ENCODE data around the gene RHBDL3. TPM values are rescaled to one million over a fixed set of nuclear protein-coding genes. Genes with fewer than 3 reads are reported as not detected.

The RHBDL3 gene
- total RNA-seq, 1 experiment from 2014 or later = 12.5 TPM

DNA sequence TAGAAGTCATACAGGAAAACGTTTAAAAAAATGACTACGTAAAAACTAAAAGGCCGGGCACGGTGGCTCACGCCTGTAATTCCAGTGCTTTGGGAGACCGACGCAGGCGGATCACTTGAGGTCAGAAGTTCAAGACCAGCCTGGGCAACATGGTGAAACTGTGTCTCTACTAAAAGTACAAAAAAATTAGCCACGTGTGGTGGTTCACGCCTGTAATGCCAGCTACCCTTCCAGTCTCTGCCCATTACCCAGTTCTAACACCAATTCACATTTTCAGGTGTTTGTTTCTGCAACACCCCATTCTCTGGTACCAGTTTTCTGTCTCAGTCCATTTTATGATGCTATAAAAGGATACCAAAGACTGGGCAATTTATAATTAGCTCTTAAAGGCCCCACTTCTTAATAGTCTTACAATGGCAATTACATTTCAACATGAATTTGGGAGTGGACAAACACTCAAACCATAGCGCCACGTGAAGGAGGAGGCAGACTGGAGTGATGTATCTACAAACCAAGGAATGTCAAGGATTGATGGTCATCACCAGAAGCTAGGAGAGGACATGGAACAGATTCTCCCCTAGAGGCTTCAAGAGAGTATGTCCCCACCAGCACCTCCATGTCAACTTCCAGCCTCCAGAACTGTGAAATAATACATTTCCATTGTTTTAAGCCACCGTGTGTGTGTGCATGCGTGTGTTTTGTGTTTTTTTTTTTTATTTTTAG lies 77.1 kb downstream of the RHBDL3 start:
- Histone ChIP-seq H3K4me1 (ENCODE audit: insufficient read depth, low read length) (peaks cover 3% of the 10 kb centered on the region; the same call in 1 of the 2 replicates), H3K23ac (ENCODE audit: insufficient read length, low read depth, low read length) (no peak overlapping the region), H3K27ac (ENCODE audit: insufficient read length, low read depth, low read length) (no peak overlapping the region), H3K4ac (ENCODE audit: low read depth, low read length) (no peak overlapping the region), H3K79me1 (ENCODE audit: insufficient read depth, low read depth, low read length, poor library complexity, severe bottlenecking) (no peaks in the 10 kb centered on the region), H4K8ac (replicated peaks; ENCODE audit: insufficient read length, low read depth, low read length) (no peak overlapping the region), H4K91ac (ENCODE audit: insufficient read length, low read depth, low read length) (no peak overlapping the region), H2BK5ac (ENCODE audit: insufficient read length, low read length) (no peak overlapping the region), H3K23me2 (ENCODE audit: insufficient read length, low read depth, low read length, poor library complexity, severe bottlenecking) (peaks cover 4% of the 10 kb centered on the region), H3K9me3 (ENCODE audit: control insufficient read depth, low read depth, low read length) (no peaks in the 10 kb centered on the region), H3K18ac (ENCODE audit: insufficient read length, low read depth, low read length) (no peak overlapping the region), H4K20me1 (ENCODE audit: control insufficient read depth, insufficient read depth, insufficient read length) (no peaks in the 10 kb centered on the region), H2AFZ (ENCODE audit: low read length) (no peak overlapping the region), H2BK20ac (ENCODE audit: low read depth, low read length, poor library complexity, severe bottlenecking) (no peak overlapping the region), H3K4me2 (ENCODE audit: insufficient read depth, insufficient read length, low read length) (peak overlapping the region; percentile 41), H3T11ph (ENCODE audit: low read length) (no peak overlapping the region), H3K27me3 (ENCODE audit: insufficient read depth, low read length) (no peaks in the 10 kb centered on the region), H2BK120ac (ENCODE audit: low read depth, low read length, poor library complexity, severe bottlenecking) (no peak overlapping the region), H3K56ac (ENCODE audit: insufficient read length, low read depth, low read length) (no peak overlapping the region), H2BK12ac (ENCODE audit: insufficient read length, low read depth, low read length) (no peak overlapping the region), H3K14ac (ENCODE audit: insufficient read depth, low read length) (no peak overlapping the region), H3K9ac (ENCODE audit: extremely low read depth, insufficient read length, low read length) (no peak overlapping the region), H3K79me2 (ENCODE audit: insufficient read depth, low read length) (no peaks in the 10 kb centered on the region), H4K5ac (ENCODE audit: insufficient read length, low read depth, low read length) (no peak overlapping the region), H2AK5ac (ENCODE audit: insufficient read length, low read length) (no peak overlapping the region), H2BK15ac (ENCODE audit: low read depth, low read length) (no peak overlapping the region)
- no peak for DNase-seq
- TF ChIP-seq, protein P1, sequence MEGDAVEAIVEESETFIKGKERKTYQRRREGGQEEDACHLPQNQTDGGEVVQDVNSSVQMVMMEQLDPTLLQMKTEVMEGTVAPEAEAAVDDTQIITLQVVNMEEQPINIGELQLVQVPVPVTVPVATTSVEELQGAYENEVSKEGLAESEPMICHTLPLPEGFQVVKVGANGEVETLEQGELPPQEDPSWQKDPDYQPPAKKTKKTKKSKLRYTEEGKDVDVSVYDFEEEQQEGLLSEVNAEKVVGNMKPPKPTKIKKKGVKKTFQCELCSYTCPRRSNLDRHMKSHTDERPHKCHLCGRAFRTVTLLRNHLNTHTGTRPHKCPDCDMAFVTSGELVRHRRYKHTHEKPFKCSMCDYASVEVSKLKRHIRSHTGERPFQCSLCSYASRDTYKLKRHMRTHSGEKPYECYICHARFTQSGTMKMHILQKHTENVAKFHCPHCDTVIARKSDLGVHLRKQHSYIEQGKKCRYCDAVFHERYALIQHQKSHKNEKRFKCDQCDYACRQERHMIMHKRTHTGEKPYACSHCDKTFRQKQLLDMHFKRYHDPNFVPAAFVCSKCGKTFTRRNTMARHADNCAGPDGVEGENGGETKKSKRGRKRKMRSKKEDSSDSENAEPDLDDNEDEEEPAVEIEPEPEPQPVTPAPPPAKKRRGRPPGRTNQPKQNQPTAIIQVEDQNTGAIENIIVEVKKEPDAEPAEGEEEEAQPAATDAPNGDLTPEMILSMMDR (conservative IDR thresholded peaks at IDR 0.05) = no peak
- H3K27me3 Mint-ChIP-seq (ENCODE audit: low read depth) = no peaks in the 10 kb centered on the region
- no CpG with 5 or more reads among the region's 14 CpGs for WGBS (ENCODE audit: extremely low coverage, insufficient read length, low lambda C conversion rate)
- H3K9me3 Mint-ChIP-seq = no peaks in the 10 kb centered on the region
- H3K27ac Mint-ChIP-seq = peak overlapping the region in 1 of 3 experiments; percentile 88; a peak in 1 of 7 replicates
- peak overlapping the region; percentile 96 to 99 for H3K4me3 Mint-ChIP-seq
- peaks cover 2 to 23% (median 20%) of the 10 kb centered on the region in 3 experiments; a peak in 6 of 7 replicates for H3K36me3 Mint-ChIP-seq (ENCODE audit: insufficient read depth in 1 of 3, low read depth in 3 of 3)
- H3K4me1 Mint-ChIP-seq = peaks cover 11 to 16% of the 10 kb centered on the region in 2 experiments
